Kidney epithelial cell (primary cell): Measurements from ENCODE around the gene NMUR1. TPM values are rescaled to one million over a fixed set of nuclear protein-coding genes. Genes with fewer than 3 reads are reported as not detected.

Source experiments
- DNase-seq: peaks from one replicate; pipeline ENCODE4 v3.0.0-alpha.2; 2010; ENCODE audit warnings: low read depth
- H3K27me3 ChIP-seq: 2 replicates; pipeline ENCODE4 v1.6.0; 2011; ENCODE audit warnings: low read length; ENCODE audit not compliant: control insufficient read depth, insufficient read depth
- H3K36me3 ChIP-seq: 2 replicates; pipeline ENCODE4 v1.5.1; 2011; ENCODE audit warnings: low read length; ENCODE audit not compliant: control insufficient read depth, insufficient read depth
- H3K4me3 ChIP-seq: 2 replicates; pipeline ENCODE4 v1.5.1; 2011; ENCODE audit warnings: low read depth, mild to moderate bottlenecking, control low read depth, low read length
- total RNA-seq: library from RNA; depleted of rRNA; stranded (reverse); fragments of >200 nt; gene quantifications from 2 replicates; pipeline ENCODE4 v1.2.3, GENCODE V29; 2015
- TF ChIP-seq, protein P1 (sequence below): IDR thresholded peaks from 2 replicates; pipeline ENCODE4 v1.5.1; 2011; ENCODE audit warnings: mild to moderate bottlenecking, moderate library complexity, low read length, control low read depth, inconsistent platforms; ENCODE audit not compliant: insufficient read depth, poor library complexity, severe bottlenecking

Gene NMUR1
- total RNA-seq, 1 donor from 2014 or later = not detected

GRCh38 chr2:231539991-231540390, 9.7 kb upstream of the NMUR1 start:
- Histone ChIP-seq H3K27me3 (peaks cover 2% of the 10 kb centered on the region), H3K4me3 (no peak overlapping the region), H3K36me3 (no peaks in the 10 kb centered on the region)
- TF ChIP-seq, protein P1, sequence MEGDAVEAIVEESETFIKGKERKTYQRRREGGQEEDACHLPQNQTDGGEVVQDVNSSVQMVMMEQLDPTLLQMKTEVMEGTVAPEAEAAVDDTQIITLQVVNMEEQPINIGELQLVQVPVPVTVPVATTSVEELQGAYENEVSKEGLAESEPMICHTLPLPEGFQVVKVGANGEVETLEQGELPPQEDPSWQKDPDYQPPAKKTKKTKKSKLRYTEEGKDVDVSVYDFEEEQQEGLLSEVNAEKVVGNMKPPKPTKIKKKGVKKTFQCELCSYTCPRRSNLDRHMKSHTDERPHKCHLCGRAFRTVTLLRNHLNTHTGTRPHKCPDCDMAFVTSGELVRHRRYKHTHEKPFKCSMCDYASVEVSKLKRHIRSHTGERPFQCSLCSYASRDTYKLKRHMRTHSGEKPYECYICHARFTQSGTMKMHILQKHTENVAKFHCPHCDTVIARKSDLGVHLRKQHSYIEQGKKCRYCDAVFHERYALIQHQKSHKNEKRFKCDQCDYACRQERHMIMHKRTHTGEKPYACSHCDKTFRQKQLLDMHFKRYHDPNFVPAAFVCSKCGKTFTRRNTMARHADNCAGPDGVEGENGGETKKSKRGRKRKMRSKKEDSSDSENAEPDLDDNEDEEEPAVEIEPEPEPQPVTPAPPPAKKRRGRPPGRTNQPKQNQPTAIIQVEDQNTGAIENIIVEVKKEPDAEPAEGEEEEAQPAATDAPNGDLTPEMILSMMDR = no peak
- no peak for DNase-seq

DNA sequence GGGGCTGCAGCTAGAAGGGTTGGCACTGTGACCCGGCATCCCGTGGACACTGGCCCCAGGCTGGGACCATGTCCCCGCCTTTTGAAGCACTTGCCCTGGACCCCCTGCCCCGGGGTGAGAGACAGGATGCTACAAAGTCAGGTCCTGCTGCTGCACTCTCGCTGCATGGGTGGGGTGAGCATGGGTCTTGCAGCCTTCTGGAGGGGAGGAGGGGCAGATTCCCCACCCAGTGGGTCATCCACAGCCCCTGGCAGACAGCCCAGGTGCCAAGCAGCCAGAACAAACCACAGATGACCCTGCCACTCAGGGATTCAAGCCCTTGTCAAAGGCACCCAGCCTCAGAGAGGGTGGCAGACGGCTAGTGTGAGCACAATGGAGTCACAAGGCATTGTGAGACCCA, 5.7 kb upstream of the NMUR1 start:
- DNase-seq = no peak
- H3K36me3 ChIP-seq = no peaks in the 10 kb centered on the region
- TF ChIP-seq, protein P1 = no peak
- H3K4me3 ChIP-seq = no peak overlapping the region
- H3K27me3 ChIP-seq = peaks cover 9% of the 10 kb centered on the region

DNA sequence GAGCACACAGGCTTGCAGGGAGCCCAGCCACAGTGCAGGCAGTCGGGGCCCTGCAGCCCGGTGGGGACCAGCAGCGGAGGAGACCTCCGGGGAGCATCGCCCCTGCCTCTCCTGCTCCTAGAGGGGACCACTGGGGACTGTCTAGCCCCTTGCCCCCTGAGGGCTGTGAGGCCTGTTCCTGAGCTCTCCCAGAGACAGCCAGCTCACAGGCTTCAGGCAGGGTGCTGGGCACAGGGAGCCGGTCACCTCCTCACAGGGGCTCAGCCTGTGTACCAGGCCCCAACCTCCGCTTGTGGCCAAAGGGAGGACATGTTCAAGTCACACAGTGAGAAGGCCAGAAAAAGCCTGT, 3.5 kb upstream of the NMUR1 start:
- no peaks in the 10 kb centered on the region for H3K36me3 ChIP-seq
- H3K4me3 ChIP-seq = no peak overlapping the region
- no peak for DNase-seq
- TF ChIP-seq, protein P1 = no peak
- H3K27me3 ChIP-seq = peaks cover 29% of the 10 kb centered on the region

GRCh38 chr2:231533086-231533776, 3.0 kb upstream of the NMUR1 start:
- H3K36me3 ChIP-seq = no peaks in the 10 kb centered on the region
- DNase-seq = no peak
- no peak overlapping the region for H3K4me3 ChIP-seq
- TF ChIP-seq, protein P1 = no peak
- peaks cover 33% of the 10 kb centered on the region for H3K27me3 ChIP-seq

DNA sequence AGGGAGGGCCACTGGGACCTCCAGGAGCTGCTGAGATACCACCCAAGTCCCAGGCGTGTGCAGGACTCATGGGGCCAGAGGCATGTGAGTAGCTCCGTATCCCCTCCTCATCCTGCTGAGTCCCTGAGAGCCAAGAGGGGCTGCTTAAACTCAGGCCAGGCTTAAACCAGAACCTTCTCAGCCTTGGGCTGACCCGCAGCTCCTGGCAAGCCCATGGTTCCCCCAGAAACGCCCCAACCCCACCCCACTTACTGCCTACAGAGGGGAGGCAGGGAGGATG, 2.5 kb upstream of the NMUR1 start:
- Histone ChIP-seq H3K27me3 (peaks cover 38% of the 10 kb centered on the region), H3K36me3 (no peaks in the 10 kb centered on the region), H3K4me3 (no peak overlapping the region)
- DNase-seq = no peak
- TF ChIP-seq, protein P1 = no peak

- Histone ChIP-seq H3K4me3 (no peak overlapping the region), H3K36me3 (no peaks in the 10 kb centered on the region), H3K27me3 (peaks cover 38% of the 10 kb centered on the region)
- TF ChIP-seq, protein P1 = no peak
- DNase-seq = no peak
These were observed 1.9 kb upstream of the NMUR1 start for GRCh38 chr2:231531883-231532755.
